NCI-H1694 treated with DMSO at 0.1 percent for 48 hours (cell line): ENCODE data around the gene IARS1.
A peak's percentile ranks its signal among the peaks of the same experiment; 100 is the strongest.

Source experiments
- DNase-seq: peaks from one replicate; lab custom pipeline; 2025; lab: John Stamatoyannopoulos, UW

Gene IARS1

GRCh38 chr9:92295240-92295790 lies 1.8 kb upstream of the IARS1 start:
- no peak for DNase-seq

DNA sequence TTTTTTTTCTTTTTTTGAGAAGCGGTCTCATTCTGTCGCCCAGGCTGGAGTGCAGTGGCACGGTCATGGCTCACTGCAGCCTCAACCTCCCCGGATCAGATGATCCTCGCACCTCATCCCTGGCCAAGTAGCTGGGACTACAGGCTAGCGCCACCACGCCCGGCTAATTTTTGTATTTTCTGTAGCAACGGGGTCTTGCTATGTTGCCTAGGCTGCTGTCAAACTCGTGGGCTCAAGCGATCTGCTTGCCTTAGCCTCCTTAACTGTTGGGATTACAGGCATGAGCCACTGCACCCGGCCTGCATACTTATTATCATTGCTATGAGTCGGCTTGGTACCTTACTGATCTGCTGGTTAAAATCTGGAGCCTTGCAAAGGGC lies 790 bp upstream of the IARS1 start:
- DNase-seq: no peak

DNA sequence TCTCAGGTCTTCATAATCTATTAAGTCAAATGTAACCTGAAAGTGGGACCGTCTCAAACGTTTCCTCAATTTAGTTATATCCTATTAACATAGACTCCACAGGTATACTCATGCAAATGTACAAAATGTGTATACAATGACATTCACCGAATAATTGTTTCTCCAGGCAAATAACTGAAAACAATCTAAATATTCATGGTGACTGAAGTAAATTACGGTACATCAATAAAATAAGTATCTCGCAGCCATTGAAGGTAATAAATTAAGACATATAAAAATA lies 482 bp downstream of the IARS1 start:
- DNase-seq: no peak

- DNase-seq: no peak
These were observed 991 bp downstream of the IARS1 start for GRCh38 chr9:92292338-92293074.

GRCh38 chr9:92291577-92291976 lies 1.9 kb downstream of the IARS1 start:
- no peak for DNase-seq

- DNase-seq: no peak
These were observed 2.6 kb downstream of the IARS1 start for GRCh38 chr9:92290785-92291429.

DNA sequence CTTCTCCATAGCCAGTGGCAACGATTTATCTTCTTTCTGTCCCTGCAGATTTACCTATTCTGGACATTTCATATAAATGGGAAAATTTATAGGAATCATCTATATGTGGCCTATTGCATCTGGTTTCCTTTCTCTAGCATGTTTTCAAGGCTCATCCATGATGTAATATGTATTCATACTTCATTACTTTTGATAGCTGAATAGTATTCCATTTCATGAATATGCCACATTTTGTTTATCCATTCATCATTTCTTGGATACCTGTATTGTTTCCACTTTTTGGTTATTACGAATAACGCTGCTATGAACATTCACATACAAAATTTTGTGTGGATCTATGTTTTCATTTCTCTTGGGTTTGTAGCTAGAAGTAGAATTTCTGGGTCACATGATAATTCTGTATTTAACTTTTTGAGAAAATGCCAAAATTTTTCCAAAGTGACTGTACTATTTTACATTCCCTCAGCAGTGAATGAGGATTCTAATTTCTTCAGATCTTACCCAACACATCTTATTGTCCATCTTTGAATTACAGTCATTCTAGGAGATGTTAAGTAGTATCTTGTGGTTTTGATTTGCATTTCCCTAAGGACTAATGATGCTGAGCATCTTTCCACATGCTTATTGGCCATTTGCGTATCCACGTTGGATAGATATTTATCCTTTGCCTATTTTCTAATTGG lies 3.6 kb downstream of the IARS1 start:
- DNase-seq: no peak

GRCh38 chr9:92279302-92279701 lies 14.2 kb downstream of the IARS1 start:
- no peak for DNase-seq

DNA sequence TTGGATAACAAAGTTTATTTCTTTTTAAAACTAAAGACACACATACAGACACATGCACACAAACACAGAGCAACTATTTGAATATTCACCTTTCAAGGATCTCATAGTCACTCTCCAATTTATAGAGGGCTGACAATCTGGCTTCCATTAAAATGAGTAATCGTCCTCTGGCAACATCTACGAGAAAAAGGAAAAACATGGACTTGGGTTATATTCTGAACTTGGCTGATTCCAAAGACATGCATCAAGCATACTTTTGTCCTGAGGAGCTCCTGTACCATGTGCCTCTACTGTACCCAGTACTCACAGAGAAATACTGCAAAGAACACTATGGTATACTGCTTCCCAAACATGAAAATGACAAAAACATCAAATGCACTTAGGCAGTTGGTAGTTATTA lies 15.4 kb downstream of the IARS1 start:
- DNase-seq: no peak

DNA sequence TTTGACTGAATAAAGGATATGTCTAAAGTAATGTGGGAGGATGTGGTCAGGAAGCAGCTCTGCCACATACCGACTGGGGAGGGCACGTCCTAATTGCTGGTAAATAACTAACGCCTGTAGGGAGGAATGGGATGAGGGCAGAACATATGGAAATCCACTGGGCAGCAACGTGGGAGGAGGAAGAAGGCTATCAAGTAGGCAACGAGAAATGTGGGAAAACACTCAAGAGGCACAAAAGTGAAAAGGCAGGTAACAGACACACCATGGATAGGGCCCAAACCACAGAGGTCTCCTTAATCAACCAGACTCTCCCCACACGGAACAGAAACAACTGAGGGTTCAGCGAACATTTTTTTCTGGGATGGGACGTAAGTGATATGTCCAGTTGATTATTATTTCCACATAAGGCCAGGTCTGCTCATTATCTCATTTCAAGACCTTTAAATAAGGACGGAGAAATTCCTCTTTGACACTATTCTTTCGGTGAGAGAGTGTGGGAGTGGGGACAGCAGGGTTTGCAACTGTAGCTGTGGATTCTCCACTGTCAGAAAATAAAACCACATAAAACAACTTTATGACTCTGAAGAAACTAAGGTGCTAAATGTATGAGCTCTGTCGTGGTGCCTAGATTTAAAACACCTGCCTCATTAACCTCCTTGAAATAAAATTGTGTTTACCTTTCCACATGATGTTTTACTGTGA lies 17.0 kb downstream of the IARS1 start:
- no peak for DNase-seq

DNA sequence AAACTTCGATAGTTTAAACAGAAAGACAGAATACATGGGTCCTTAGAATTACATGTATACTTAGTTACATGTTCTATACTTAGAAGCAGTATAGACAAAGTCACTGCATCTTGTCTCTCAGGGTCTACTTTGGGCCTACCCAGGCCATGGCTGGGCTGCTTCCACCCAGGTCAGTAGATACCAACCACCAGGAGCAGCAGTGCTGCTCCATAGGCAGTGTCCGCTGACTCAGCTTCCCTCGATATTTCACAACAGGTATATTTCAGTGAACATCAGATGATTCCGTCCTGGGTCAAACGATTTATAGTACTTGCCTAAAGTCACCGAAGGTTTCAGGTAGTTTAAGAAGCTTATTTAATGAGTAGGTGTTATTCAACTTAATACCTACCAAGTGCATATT lies 18.0 kb downstream of the IARS1 start:
- no peak for DNase-seq

- no peak for DNase-seq
These were observed 23.0 kb downstream of the IARS1 start for GRCh38 chr9:92270511-92270910.

DNA sequence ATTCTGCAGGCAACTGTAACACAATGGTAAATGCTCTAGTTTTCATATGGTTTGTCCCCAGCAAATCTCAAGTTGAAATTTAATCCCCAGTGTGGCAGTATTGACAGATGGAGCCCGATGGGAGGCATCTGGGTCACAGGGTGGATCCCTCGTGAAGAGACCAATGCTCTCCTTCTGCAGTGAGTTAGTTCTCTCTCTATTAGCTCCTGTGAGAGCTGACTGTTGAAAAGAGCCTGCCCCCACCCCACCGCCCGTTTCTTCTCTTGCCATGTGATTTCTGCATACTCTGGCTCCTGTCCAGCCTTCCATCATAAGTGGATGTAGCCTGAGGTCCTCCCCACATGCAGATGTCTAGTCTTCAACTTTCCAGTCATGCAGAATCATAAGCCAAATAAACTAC lies 27.0 kb downstream of the IARS1 start:
- DNase-seq: peak; percentile 19

DNA sequence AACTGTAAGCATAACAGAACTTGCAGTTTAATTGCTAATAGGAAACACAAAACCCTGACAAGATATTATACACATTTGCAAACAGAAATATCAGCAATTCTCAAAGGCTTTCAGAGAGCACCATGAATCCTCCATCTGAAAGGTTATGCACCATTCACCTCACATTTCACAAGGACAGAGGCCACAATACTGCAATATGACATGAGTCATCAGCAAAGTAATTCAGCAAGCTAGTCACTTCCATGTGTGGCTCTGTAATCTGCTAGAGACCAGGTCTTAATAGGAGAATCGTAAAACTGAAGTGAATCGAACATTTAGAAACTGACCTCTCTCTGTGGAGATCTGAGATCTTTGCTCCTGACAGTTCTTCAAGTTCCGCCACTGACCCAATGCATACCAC lies 28.3 kb downstream of the IARS1 start:
- DNase-seq: no peak

- no peak for DNase-seq
These were observed 30.4 kb downstream of the IARS1 start for GRCh38 chr9:92263131-92263530.

DNA sequence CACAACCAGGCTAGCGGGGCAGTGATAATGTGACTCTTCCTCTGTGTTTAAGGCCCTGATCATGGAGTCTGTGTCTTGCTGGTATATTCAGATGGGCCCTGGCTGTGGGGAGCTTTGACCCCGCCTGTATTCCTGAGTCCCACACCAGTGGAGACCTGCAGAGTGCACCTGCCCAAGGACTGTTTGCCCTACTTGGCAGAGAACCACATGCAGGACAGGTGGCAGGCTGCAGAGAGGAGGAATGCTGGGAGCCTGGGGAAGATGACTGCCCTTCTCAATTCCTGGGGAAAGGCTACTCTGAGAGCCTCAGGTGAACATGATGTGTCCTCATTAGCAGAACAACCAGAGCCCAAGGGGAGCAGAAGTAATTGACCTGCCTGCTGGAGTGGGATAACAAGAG lies 36.2 kb downstream of the IARS1 start:
- no peak for DNase-seq

GRCh38 chr9:92254381-92255337 lies 38.8 kb downstream of the IARS1 start:
- no peak for DNase-seq

- DNase-seq: no peak
These were observed 39.8 kb downstream of the IARS1 start for GRCh38 chr9:92253656-92254055.

DNA sequence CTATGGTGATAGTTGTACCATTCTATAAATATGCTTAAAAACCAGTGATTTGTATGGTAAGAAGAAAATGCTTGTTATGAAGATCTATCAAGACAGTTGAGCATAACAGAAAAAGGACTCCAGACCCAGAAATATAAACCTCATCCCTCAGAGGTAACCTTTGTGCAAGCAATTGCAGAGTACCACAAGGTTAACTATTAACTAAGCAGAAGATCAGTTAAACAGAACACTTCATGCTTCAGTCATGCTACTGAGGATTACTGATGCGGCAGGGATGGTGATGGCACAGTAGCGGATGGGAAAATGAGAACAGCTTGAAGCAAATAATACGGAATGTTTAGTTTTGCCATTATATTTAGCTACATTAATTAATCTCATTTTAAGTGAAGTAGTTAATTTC lies 45.5 kb downstream of the IARS1 start:
- no peak for DNase-seq

GRCh38 chr9:92247296-92247695 lies 46.2 kb downstream of the IARS1 start:
- no peak for DNase-seq

- no peak for DNase-seq
These were observed 48.3 kb downstream of the IARS1 start for GRCh38 chr9:92245005-92245797.
